CD4-positive, alpha-beta T cell treated with Interleukin-1 beta for 1 hour (primary cell): ENCODE data around the gene HIBCH.
"Not testable (repeated sequence)": the region's sequence is repeated elsewhere in the genome, so short reads cannot be mapped to it uniquely, and the experiment has no call there.

Experiments used
- DNase-seq, 2 donors: peaks; one replicate each; pipeline ENCODE4 v3.0.0-alpha.2; 2020 to 2022

The HIBCH gene

GRCh38 chr2:190342611-190343010, 23.0 kb upstream of the HIBCH start:
- DNase-seq, result no peak

GRCh38 chr2:190340369-190340768, 20.7 kb upstream of the HIBCH start:
- DNase-seq, result no peak

- no peak for DNase-seq
Measured at GRCh38 chr2:190339394-190339793, 19.8 kb upstream of the HIBCH start.

- DNase-seq, result no peak
Measured at GRCh38 chr2:190338453-190338852, 18.8 kb upstream of the HIBCH start.

GRCh38 chr2:190336420-190336819, 16.8 kb upstream of the HIBCH start:
- no peak for DNase-seq

- not testable (repeated sequence) for DNase-seq
Measured at GRCh38 chr2:190335584-190335983, 16.0 kb upstream of the HIBCH start.

- DNase-seq, result no peak
Measured at GRCh38 chr2:190335225-190335559, 15.6 kb upstream of the HIBCH start.

- DNase-seq, result no peak
Measured at GRCh38 chr2:190334479-190335224, 15.0 kb upstream of the HIBCH start.

GRCh38 chr2:190333928-190334327, 14.3 kb upstream of the HIBCH start:
- DNase-seq, result no peak

GRCh38 chr2:190333395-190333794, 13.8 kb upstream of the HIBCH start:
- no peak for DNase-seq

GRCh38 chr2:190328573-190329147, 9.0 kb upstream of the HIBCH start:
- DNase-seq, result no peak

- no peak for DNase-seq
Measured at GRCh38 chr2:190327867-190328572, 8.4 kb upstream of the HIBCH start.

- no peak for DNase-seq
Measured at GRCh38 chr2:190325588-190325987, 6.0 kb upstream of the HIBCH start.

GRCh38 chr2:190323406-190323805, 3.8 kb upstream of the HIBCH start:
- no peak for DNase-seq

- DNase-seq, result peak in 1 of 2 donors; percentile 1
Measured at GRCh38 chr2:190320696-190321095, 1.1 kb upstream of the HIBCH start.

GRCh38 chr2:190318931-190319554, 583 bp downstream of the HIBCH start:
- peak in 1 of 2 donors; percentile 4 for DNase-seq

GRCh38 chr2:190318514-190318913, 1.1 kb downstream of the HIBCH start:
- DNase-seq, result no peak

- no peak for DNase-seq
Measured at GRCh38 chr2:190315273-190315672, 4.4 kb downstream of the HIBCH start.

GRCh38 chr2:190313880-190314279, 5.7 kb downstream of the HIBCH start:
- DNase-seq, result no peak

GRCh38 chr2:190312635-190313025, 7.0 kb downstream of the HIBCH start:
- DNase-seq, result not testable (repeated sequence)

GRCh38 chr2:190311893-190312634, 7.6 kb downstream of the HIBCH start:
- no peak for DNase-seq

GRCh38 chr2:190308031-190308430, 11.6 kb downstream of the HIBCH start:
- no peak for DNase-seq

GRCh38 chr2:190304404-190304803, 15.2 kb downstream of the HIBCH start:
- DNase-seq, result no peak
